GM18519 (cell line): ENCODE results near the gene FES.
"Not testable (repeated sequence)": the region's sequence is repeated elsewhere in the genome, so short reads cannot be mapped to it uniquely, and the experiment has no call there.

ENCODE experiments used
- ATAC-seq: cut with Tn5 transposase; IDR thresholded peaks from one replicate; pipeline ENCODE4 v1.9.1; 2021; ENCODE audit warnings: mild to moderate bottlenecking, moderate library complexity; ENCODE audit not compliant: unreplicated experiment, low FRiP score

FES gene

DNA sequence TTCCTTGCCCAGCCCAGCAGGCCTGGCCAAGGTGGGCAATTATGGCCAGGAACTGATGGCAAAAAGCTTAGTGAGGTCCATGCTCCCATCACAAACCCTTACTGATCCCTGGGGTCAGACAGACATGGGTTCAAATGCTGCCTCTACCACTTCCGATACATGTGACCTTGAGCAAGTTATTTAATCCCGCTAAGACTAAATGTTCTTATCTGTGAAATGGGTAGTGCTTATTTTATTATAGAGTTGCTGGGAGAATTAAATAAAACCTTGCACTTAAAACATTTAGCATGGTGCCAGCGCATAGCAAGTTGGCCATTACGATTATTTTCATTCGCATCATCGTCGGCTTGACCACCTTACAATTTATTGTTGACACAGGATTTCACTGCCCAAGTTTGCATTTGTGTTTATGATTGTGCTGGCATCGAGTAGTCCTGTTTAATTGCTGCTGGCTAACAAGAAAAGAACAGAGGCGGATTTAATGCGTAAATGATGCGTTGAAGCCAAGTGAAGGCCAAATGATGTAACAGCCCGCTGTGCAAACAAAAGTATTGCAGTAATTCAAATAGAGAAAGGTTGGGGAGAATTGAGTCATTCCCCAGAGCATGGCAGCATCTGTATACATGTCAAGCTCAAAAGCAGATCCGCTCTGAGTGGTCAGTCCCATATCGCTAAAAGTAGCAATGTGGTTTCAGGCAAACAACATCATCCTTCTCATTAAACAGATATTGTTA, 23.2 kb upstream of the FES start:
- no peak for ATAC-seq

DNA sequence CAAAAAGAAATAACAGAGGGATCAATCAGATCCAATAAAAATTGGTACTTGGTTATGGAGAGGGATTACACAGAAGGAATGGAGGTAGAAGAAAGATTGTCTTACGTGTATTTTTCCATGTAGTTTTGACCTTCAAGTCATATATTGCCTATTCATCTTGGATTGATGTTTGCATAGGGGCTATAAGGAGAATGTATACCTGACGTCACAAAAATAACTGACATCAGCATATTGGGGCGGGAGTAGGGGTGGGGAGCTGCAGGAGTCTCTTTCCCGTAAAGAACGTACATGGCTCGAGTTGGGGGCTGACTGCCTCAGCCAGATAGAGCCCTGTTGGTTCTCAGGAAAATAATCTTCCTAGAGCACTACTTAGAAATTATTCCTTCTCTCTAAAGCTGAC, 21.8 kb upstream of the FES start:
- ATAC-seq = no peak

DNA sequence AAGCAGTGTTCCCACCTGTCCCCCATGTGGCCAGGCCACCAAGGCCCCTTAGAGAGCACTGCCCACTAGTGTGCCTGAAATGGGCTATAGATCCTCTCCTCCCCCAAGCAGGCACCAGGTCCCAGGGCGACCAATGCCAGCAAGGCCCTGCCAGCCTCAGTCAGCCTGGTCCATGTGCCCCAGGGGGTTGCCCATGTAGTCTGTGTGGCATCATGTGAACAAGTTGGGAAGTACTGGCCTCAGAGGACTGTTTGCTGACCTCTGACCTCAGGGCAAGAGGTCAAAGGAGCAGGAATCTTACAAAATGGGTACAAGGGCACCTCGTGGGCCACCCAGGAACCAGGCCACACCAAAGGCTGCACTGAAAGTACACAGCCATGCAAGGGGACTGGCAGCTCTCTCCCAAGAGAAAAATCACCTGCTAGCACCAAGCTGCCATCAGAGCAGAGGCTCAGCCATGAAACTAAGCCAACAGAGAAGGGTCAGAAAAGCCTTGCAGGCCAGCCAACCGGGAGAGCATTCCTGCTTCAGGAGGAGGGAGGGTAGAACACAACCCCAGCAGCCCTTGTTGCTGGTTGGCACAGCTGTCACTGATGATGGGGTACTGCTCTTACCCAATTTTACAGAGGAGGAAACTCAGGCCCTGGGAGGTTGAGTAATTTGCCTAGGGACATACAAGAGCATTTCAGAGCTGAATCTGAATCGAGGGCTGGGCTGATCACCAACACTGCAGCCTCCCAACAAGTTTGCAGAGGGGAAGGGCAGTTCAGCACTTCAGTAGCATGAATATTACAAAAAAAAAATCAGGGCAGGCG, 21.1 kb upstream of the FES start:
- ATAC-seq = no peak

DNA sequence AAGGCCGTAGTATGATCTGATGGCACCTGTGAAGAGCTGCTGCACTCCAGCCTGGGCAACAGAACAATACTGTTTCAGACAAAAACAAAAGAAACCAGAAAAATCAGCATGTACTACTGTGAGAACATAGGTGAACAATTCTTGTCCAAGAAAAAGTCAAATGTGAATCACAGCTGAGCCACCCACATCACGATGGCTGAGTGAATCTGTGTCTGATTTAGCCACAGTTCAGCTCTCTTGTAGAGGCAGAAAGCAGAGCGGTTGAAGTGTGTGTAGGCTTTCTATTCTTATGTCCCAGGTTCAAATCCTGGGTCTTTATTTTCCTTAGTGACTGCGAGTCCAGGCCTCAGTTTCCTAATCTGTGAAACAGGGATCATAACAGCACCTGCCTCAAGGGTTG, 20.3 kb upstream of the FES start:
- no peak for ATAC-seq

DNA sequence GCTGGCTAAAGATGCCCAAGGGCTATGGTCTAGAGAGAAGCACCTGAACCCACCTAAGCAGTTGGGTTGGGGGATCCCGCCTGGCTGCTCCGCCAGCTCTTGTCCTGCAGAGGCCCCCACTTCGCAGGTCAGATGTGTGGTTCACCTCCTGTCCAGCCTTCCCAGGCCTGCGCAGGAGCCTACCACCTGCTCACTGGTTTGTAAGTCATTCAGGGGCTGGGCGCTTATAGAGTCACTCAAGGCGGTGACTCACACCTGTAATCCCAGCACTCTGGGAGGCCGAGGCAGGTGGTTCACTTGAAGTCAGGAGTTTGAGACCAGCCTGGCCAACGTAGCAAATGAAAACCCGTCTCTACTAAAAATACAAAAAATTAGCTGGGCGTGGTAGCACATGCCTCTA, 19.8 kb upstream of the FES start:
- ATAC-seq = no peak

DNA sequence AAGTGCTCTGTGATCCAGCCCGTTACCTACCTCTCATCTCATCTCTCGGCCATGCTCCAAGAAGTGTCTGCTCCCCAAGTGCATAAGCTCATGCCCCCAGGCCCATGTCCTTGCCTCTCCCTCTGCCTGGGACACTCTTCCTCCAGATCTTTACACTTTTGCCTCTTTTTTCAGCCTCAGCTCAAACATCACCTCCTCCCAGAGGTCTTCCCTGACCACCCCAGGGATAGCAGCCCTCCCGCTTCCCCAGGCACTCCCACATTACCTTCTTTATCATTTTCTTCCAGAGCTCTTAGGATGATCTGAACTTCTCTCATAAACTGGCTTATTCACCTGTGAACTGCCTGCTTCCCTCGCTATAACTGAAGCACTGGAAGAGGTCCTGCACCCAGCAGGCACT, 18.6 kb upstream of the FES start:
- no peak for ATAC-seq

DNA sequence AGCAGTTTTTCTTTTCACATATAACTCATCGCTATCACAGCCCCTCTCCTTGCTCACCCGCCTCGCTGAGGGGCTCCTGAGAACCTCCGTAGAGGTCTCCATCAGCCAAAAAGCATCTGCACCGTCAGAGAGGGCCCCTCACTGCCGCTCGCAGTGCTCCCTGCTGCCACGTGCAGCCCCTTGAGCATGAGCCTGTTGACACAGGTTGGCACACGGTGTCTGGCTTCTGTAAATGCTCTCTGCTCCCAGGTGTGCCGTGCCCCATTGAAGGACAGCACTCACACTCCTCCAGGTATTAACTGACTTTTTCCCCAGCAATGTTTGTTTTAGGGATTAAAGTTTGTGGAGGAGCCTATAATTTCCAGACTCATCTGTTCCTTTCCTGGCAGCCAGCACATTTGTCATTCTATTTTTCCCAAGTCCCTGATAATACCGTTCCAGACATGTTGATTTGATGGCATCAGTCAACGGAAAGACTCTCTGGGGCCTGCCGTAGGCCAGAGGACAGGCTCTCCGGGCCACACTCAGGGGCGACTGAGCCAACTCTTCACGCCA, 18.1 kb upstream of the FES start:
- no peak for ATAC-seq

DNA sequence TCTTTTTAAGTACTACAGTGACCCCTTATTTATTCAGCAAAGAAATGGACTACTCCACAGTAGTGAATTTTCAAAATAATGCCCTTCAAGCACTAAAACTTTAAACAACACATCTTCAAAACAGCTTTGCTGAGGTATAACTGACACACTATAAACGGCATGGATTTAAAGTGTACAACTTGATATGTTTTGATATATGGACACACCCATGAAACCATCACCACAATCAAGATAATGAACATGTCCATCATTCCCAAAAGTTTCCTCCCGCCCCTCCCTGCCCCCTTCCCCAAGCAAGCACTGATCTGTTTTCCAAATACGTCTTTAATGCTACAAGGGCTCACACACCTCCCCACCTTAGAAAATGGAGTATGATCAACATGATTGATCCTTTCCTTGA, 17.5 kb upstream of the FES start:
- ATAC-seq = no peak

DNA sequence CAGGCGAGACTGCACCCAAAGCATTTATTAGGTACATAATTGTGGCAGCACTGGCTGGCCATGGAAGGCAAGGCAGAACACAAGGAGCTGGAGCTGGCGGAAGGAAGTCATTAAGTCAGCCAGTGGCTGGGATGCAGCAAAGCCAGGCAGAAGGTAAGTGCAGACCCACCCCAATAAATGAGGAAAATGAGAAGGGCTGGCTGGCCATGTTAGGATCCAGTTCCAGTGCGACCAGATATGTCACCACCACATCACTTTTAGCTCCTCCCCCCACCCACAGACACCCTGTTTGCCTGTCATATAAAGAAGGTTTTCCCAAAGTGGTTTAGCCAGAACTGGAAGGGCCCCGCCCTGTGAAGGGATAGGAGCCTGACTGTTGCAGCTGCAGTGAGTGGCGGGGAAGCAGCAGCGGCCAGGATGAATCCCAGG, 16.0 kb upstream of the FES start, which contains the start of gene FURIN:
Gene FURIN, plus strand, starts transcription at position 328 of the 429 bp plus-strand sequence. CDS start 7,153 bp downstream, outside the sequence.
- no peak for ATAC-seq

DNA sequence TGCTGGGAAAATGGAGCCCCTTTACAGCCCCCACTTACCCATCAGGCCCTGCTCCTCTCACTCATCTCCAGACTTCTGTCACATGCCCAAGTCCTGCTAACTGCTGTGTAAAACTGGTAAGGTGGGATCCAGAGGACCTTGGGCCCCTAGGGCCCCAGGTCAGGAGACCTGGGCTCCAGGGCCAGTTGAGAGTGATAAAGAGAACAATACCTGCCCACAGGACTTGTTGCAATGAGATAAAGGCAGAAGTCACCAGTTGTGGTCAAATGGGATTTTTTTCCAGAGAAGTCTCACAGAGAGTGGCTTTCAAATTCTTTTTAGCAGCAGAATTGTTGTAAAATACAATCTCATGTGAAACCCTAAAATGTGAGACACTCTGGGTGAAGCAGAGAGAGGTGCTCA, 15.2 kb upstream of the FES start:
- ATAC-seq = no peak

DNA sequence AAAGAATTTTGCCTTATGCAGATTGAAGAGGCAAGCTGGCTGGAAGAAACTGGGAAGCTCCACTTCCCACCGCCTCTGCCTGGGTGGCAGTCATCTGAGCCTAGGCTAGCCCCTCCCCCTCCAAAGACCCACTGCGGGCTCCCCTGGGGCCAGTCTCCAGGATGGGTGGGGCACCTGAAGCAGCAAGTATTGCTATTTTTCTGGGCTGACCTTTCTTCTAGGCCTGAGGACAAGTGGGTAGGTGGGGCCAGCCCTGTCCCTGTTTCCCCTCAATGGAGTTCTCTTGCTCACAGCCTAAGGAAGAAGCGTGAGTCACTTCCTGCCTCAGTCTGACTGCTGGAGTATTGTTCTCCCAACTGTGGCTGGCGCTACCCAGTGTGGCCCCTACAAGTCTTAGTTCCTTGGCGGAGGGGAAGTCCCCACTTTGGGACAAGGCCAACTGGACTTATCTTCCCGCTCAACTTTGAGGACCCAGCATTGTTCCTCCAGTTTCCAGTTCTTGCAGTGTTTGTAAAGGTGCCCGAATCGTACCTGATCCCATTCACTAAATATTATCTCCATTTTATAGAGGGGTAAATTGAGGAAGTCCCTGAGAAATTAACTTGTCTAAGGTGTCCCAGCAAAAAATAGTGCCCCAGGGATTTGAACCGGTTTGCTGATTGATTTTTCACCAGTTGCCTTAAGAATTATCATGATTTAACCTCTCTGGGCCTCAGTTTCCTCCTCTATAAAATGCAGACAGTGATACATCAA, 14.5 kb upstream of the FES start:
- no peak for ATAC-seq

DNA sequence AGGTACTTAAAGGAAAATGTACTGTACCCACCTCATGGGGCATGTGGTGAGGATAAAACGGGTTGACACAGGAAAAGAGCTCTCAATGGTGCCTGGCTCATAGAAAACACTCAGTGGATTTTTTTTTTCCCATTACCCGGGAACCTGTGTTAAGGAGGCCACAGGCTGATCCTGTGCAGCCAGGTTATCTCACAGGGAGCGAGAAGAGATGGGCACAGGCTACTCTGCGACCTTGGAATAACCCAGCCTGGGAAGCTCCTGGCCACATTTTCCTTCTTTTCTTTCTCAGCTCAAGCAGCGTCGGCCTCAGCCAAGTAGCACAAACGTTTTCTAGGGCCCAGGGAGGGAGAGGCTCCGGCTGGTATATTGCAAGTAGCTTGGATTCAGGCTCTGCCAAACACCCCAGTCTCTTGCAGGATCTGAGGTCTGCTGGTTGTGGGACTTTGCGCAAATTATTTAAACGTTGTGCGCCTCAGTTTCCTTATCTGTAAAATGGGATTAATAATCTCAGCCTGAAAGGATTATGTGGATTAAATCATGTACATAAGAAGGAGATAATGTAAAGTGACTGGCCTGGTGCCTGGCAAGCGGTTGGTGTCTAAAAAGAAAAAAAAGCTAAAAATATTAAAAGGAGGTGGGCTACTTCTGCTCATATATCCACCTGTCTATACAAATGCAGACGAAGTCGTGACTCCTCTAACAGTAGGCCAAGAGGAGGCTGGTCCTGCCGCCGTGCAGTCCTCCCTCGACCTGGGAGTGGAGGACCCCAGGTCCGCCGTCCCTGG, 13.8 kb upstream of the FES start:
- no peak for ATAC-seq

DNA sequence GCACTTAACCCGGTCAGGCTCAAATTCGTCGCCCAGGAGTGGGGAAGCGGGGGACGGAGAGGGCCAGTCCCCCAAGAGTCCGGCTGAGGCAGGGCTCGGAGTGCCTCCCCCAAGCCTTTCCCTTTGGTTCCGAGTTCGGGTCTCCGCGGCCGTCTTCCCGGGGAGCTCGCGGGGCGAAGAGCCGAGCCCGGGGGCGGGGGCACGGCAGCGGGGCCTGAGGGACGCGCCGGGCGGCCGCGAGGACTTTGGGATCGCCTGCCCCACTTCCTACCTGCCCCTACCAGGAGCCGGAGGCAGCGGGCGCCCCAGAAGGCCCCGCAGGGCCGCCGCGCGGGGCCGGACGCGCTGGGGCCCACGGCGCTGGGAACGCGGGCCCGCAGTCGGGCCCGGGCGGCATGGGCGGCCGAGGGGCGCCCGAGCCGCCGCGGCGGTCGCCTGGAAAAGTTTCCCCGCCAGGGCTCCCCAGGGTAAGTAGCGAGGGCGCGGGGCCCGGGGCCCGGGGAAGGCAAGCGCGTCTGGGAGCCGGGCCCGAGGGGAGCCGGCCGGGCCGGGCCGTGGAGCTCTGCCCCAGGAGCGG, 13.1 kb upstream of the FES start:
- ATAC-seq = no peak

DNA sequence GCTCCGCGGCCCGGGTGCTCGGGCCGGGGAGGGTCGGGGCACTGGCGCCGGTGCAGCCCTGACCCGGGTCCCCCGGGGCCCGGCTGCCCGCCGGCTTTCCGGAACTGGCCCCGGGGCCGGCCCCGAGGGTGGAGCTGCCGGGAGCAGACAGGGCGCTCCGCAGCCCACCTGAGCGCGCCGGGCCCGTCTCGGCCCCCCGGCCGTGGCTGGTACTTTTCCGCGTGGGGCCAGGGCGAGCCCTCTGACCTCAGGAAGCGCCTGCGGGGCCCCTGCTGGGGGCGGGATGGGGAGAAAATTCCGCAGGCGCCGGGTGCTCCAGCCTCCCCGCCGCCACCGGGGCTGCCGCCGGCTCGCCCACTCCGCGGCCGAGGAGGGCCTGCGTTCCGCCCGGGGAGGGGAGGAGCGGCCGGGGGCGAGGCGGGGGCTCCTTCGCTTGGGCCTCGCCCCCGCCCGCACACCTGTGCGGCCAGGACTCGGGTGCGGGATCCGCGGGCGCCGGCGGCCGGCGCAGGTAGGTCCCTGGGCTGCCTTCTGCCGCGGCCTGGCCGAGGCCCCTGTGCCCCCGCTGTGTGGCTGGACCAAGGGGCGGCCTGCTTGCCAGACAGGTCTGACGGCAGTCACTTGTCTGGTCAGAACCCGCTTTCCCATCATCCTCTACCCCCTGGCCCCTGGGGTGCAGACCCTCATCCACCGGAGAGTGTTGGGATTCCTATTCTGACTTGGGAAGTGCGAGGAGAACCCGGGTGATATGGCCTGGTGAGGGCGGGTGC, 12.4 kb upstream of the FES start:
- no peak for ATAC-seq

DNA sequence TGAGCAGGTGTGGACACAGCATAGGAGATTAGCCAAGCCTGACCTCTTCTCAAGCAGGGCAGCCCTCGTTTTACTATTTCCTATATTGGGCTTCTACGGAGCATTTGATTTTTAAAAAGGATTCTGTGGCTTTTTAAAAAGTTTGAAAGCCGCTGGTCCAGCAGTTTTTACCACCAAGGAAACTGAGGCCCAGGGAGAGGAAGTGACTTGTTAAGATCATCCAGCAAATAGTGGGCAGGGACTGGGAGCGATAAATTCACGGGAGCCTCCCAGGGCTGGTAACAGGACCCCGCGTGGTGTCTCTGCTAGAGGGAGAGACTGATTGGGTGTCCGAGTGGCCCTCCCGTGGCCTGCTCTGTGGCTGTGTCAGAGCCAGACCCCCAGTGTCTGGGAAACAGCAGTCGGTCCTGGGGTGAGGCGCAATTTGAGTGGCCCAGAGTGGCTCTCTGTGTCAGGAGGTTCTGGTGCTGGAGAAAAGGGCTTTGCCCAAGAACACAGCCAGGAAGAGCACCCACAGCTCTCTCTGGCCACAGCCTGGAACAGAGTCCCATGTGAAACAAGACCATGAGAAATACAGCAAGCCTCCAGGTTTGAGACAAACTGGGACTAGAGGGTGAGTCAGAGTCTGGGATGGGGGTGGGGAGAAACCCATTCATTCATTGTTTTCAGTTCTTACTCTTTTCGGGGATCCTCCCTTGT, 11.7 kb upstream of the FES start:
- no peak for ATAC-seq

DNA sequence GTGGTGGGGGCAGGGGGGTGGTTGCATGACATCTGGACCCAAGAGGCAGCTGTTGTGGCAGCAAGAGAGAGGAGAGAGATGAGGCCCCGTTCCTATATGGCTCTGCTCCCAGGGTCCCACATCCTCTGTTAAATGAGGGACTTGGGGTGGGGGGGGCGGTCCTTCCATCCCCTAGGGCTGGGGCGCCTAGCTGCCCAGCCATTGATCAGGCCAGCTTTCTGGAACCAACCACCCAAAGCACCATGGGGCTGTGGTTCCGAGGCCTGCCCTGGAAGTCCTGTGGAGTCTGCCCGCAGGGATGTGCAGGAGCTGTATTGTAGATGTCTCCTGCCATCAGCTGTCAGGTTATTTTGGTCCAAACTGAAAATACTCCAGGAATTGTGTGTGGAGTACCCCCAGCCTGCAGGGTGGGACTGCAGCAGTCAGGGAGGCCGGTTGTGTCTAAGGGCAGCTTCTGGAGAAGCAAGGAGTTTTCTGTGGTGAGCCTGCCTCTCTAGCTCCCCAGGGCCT, 10.8 kb upstream of the FES start:
- ATAC-seq = no peak

DNA sequence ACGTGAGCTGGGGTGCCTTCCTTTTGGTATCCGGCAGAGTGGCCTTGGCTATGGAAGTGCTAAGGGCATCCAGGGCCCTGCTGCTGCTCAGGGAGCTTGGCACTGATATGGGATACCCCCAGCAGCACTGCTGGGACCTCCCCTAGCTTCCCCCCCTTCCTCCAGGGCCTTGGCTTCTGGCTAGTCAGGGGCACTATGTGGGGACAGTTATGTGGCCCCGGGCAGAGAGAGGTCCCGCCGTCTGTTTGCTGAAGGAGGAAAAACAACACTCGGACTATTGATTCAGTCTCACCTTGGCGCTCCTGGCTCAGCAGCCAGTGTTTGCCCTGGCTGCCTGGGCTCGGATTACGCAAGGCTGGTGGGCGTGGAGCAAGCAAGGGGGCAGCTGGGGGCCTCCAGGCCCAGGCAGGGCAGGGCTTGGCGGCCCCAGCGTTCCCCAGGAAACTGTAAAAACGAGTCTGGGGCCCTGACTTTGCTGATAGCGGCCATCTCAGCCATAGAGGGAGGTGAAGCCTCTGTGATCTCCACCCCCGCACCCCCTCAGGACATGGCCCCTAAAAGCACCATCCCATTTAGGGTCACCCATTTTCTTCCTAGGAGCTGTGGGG, 10.2 kb upstream of the FES start:
- ATAC-seq = no peak

DNA sequence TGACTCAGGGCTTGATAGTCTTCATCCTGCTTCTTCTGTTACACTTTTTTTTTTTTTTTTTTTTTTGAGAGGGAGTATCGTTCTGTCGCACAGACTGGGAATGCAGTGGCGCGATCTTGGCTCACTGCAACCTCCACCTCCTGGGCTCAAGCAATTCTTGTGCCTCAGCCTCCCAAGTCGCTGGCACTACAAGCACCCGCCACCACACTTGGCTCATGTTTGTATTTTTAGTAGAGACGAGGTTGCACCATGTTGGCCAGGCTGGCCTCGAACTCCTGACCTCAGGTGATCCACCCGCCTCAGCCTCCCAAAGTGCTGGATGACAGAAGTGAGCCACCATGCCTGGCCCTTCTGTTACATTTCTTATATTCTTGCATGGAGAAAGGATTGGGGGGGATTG, 9.3 kb upstream of the FES start:
- ATAC-seq = not testable (repeated sequence)
